ENCODE measurements around the gene AHNAK2. TPM values are rescaled to one million over a fixed set of nuclear protein-coding genes. Genes with fewer than 3 reads are reported as not detected.

AHNAK2 gene
- total and polyA plus RNA-seq, 2 donors (not counting 1 experiment from before 2014, with no cell fraction given) = not detected

DNA sequence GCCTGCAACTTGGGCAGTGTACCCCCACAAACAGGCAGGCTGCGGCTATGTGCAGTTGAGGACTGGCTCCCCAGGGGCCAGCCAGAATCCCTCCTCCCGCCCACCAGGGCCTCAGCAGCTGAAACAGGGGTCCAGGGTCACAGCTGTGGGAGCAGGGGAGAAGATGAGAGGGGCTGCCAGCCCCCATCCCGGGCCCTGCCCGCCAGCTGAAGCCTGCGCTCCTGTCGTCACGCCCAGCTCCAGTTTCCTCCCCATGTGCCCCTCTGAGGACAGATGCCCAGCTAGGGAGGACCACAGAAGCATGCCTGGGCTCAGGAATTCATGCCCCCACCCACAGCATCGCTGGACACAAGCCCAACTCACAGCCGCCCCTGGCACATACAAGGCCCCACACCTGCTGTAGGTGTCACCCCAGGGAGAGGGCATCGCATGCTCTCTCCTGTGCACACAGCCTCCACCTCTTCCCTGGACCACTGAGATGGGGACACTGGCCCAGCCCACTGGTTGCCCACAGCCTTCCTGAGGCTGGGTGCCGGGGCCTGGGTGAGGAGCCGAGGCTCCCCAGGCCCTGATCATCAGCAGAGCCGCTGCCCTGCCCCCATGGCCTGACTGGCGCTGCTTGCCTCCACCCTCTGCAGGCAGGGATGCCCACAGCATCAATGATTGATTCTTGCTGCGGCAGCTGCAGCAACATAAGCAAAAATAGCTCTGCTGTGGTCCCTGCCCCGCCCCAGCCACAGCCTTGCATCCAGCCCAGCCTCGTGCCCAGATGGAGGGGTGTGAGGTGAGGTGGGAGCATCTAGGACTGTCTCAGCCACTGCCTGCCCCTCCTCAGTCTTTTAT lies 3.7 kb upstream of the AHNAK2 start:
- no peak overlapping the region for H3K4me2 ChIP-seq (replicated peaks; ENCODE audit: low read depth, low read length, poor library complexity, severe bottlenecking)
- Mint-ChIP-seq H3K9me3 (ENCODE audit: insufficient read depth) (no peaks in the 10 kb centered on the region), H3K27ac (no peak overlapping the region), H3K4me3 (no peak overlapping the region), H3K27me3 (peaks cover 21% of the 10 kb centered on the region), H3K4me1 (peaks cover 10% of the 10 kb centered on the region)
- ChIA-PET CTCF (interaction anchor here (0.9 kb wide), 1 partner anchor 9 kb away, joined by 3 read pairs; no protein-coding TSS in a partner anchor), POLR2A (interaction anchor here (0.8 kb wide), 1 partner anchor 52 kb away, joined by 3 read pairs; no protein-coding TSS in a partner anchor)
- H3K9me3 ChIP-seq (ENCODE audit: control extremely low read depth in 1 of 3, control insufficient read depth in 2 of 3, insufficient read depth in 1 of 3, low read length in 2 of 3) = peaks cover 0 to 7% (median 0%) of the 10 kb centered on the region in 3 donors
- TF ChIP-seq, protein P1, sequence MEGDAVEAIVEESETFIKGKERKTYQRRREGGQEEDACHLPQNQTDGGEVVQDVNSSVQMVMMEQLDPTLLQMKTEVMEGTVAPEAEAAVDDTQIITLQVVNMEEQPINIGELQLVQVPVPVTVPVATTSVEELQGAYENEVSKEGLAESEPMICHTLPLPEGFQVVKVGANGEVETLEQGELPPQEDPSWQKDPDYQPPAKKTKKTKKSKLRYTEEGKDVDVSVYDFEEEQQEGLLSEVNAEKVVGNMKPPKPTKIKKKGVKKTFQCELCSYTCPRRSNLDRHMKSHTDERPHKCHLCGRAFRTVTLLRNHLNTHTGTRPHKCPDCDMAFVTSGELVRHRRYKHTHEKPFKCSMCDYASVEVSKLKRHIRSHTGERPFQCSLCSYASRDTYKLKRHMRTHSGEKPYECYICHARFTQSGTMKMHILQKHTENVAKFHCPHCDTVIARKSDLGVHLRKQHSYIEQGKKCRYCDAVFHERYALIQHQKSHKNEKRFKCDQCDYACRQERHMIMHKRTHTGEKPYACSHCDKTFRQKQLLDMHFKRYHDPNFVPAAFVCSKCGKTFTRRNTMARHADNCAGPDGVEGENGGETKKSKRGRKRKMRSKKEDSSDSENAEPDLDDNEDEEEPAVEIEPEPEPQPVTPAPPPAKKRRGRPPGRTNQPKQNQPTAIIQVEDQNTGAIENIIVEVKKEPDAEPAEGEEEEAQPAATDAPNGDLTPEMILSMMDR (IDR thresholded peaks at IDR 0.05) = no peak
- no peak for TF ChIP-seq EZH2 (IDR thresholded peaks at IDR 0.05; ENCODE audit: borderline replicate concordance, insufficient read depth, low read depth, low read length, poor library complexity, severe bottlenecking)
- H3K9ac ChIP-seq (ENCODE audit: low read length) = no peak overlapping the region
- no peak overlapping the region for H2AFZ ChIP-seq (ENCODE audit: insufficient read depth, low read depth, low read length, poor library complexity, severe bottlenecking)
- H3K27ac ChIP-seq (ENCODE audit: low read length in 2 of 2) = no peak overlapping the region
- H3K36me3 ChIP-seq (replicated peaks in 1 of 2; ENCODE audit: control extremely low read depth in 1 of 2, control insufficient read depth in 1 of 2, extremely low read depth in 1 of 2, insufficient read depth in 2 of 2, low read length in 1 of 2) = no peaks in the 10 kb centered on the region
- 89% methylated on average over 16 of the region's 17 CpGs for WGBS (ENCODE audit: insufficient coverage)
- H3K27me3 ChIP-seq (replicated peaks in 1 of 4; ENCODE audit: control extremely low read depth in 1 of 4, control insufficient read depth in 3 of 4, insufficient read depth in 4 of 4, low read length in 3 of 4) = peaks cover 0 to 27% (median 15%) of the 10 kb centered on the region in 4 experiments
- no peak for ATAC-seq (ENCODE audit: low read depth)
- peaks cover 21 to 25% of the 10 kb centered on the region in 2 donors for H3K4me1 ChIP-seq (ENCODE audit: control insufficient read depth in 2 of 2, insufficient read depth in 2 of 2, low read length in 2 of 2)
- peak; percentile 25 for DNase-seq
- no peak overlapping the region for H3K4me3 ChIP-seq (ENCODE audit: control extremely low read depth in 1 of 5, extremely low read depth in 1 of 5, insufficient read depth in 1 of 5, low read depth in 2 of 5, low read length in 4 of 5)
- H3K79me2 ChIP-seq (ENCODE audit: control insufficient read depth, insufficient read depth, low read length) = no peaks in the 10 kb centered on the region
- peaks cover 8% of the 10 kb centered on the region for H4K20me1 ChIP-seq (ENCODE audit: control insufficient read depth, insufficient read depth, low read length, poor library complexity, severe bottlenecking)
- intact Hi-C loops (cut with micrococcal nuclease) = no loop called here
